ENCODE measurements around the gene NSL1. TPM values are rescaled to one million over a fixed set of nuclear protein-coding genes. Genes with fewer than 3 reads are reported as not detected.
"Not testable (repeated sequence)": the region's sequence is repeated elsewhere in the genome, so short reads cannot be mapped to it uniquely, and the experiment has no call there.

Gene NSL1, protein sequence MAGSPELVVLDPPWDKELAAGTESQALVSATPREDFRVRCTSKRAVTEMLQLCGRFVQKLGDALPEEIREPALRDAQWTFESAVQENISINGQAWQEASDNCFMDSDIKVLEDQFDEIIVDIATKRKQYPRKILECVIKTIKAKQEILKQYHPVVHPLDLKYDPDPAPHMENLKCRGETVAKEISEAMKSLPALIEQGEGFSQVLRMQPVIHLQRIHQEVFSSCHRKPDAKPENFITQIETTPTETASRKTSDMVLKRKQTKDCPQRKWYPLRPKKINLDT
- 39.8 and 40.9 TPM in 2 replicates for total RNA-seq

DNA sequence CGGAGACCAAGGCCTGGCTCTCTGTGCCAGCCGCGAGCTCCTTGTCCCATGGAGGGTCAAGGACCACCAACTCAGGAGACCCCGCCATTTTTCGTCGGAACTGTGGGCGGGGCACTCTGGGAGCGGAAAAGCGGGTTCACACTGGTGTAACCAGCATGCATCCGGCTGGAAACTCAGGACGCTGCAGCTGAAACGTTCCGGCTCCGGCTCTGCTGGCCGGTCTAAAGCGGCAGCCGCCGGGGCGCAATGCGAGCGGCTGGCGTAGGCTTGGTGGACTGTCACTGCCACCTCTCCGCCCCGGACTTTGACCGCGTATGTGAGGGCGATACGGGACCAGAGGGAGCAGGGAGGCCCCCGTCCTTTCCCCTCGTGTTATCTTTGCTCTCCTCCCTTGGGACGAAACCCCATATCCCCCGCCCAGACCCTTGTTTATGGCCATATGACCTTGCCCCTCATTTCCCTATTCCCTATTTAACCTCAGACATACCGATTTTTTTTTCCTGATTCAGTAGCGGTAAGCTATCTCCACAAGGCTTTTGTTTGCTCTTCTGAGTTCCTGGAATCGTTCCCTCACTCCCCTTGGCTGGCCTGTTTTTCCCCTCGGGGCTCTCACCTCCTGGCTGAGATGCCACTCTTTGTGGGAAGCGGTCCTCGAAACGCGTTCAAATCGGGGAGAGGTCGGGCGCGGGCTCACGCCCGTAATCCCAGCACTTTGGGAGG, at the start of gene NSL1, which contains the start of gene TATDN3:
Gene NSL1 (minus strand): TSS at position 102 of the 720 bp plus-strand sequence. CDS start 14 bp downstream, at position 88.
Gene TATDN3 (plus strand): TSS at position 219 of the 720 bp plus-strand sequence. CDS start 28 bp downstream, at position 247.
- intact Hi-C loops (cut with micrococcal nuclease): loop anchor here (1.0 to 5.0 kb wide), 14 partner anchors 23 to 1811 kb away; partner anchors contain the start of genes ANGEL2, ATF3, BATF3 and CENPF

DNA sequence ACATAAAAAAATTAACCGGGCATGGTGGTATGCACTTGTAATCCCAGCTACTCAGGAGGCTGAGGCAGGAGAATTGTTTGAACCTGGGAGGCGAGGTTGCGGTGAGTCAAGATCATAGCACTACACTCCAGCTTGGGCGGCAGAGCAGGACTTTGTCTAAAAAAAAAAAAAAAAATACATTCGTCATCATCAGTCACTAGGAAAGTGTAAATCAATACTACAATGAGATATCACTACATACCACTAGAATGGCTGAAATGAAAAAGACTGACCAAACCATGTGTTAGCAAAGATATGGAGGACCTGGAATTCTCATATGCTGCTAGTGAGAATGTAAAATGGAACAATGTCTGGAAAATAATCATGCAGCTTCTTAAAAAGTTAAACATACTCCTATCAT, 46.6 kb upstream of the NSL1 start:
- intact Hi-C loops (cut with micrococcal nuclease): no loop called here

DNA sequence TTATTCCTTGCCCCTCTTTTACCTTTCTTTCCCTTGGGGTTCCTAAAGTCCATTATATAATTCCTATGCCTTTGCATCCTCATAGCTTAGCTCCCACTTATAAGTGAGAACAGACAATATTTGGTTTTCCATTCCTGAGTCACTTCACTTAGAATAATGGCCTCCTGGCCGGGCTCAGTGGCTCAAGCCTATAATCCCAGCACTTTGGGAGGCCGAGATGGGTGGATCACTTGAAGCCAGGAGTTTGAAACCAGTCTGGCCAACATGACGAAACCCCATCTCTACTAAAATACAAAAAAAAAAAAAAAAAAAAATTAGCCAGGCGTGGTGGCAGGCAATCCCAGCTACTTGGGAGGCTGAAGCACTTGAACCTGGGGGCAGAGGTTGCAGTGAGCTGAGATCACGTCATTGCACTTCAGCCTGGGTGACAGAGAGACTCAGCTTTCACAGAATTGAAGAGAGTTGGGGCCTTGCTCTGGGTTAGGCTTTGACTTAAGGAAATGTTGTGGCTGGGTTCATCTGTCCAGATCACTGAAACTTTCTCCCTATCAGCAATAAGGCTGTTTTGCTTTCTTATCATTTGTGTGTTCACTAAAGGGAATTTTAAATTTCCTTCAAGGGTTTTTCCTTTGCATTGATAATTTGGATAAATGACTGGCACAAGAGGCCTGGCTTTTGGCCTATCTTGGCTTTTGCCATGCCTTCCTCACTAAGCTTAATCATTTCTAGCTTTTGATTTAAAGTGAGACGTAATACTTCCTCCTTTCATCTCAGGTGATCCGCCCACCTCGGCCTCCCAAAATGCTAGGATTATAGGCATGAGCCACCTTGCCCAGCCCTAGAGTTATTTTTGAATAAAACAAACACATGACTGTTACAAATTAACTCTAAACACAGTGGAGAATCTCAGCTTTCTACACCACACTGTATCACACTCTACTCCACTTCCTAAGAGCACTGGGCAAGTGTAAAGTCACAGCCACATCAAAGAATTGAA, 41.9 kb upstream of the NSL1 start:
- intact Hi-C loops (cut with micrococcal nuclease): not testable (repeated sequence)

DNA sequence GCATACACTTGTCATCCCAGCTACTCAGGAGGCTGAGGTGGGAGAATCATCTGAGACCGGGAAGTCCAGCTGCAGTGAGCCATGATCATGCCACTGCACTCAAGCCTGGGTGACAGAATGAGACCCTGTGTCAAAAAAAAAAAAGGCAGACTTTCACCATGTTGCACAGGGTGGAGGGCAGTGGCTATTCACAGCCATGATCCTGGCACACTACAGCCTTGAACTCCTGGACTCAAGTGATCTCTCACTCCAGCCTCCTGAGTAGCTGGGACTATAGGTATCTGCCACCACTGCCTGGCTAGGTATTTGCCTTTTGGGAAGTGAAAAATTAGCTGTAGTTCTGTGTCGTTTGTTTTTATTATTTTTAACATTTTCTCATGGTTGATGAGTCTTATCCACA, 36.8 kb upstream of the NSL1 start:
- intact Hi-C loops (cut with micrococcal nuclease): no loop called here

DNA sequence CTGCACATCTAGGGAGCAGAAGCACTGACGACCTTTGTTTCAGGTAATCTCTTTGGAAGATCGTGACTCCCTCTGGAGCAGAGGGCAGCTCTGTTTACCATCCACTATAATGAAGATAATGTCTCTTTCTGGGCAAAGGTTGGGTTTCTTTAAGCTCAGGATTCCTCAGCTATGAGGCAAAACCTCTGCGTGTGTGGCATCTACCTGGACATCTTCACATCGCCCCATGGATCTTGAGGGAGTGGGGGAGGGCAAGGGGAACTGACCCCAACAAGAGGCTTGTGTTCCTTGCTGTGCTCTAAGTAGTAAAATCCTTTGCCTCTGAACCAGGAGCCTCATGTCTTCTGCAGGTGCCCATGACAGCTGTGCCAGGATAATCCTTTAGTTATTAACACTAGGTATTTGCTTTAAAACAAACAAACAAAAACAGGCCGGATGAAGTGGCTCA, 36.3 kb upstream of the NSL1 start:
- intact Hi-C loops (cut with micrococcal nuclease): no loop called here

DNA sequence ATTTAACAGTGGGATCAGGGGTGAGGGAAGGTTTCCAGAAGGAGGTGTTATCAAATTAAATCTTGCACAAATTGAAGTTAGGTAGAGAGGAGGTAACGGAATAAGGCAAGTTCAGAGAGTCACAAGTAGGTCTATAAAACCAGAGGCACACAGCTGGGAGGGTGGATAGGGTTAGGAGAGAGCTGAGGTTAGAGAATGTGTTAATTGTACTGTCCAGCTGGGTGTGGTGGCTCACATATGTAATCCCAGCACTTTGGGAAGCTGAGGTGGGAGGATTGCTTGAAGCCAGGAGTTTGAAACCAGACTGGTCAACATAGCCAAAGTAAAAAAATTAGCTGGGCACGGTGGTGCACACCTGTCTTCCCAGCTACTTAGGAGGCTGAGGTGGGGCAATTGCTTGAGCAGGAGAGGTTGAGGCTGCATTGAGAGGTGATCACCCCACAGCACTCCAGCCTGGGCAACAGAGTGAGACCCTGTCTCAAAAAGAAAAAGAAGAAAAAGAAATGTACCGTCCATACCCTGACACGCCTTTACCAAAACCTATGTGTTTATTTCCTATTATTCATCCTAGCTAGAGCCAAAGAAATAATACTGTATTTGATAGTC, 35.7 kb upstream of the NSL1 start:
- intact Hi-C loops (cut with micrococcal nuclease): no loop called here

DNA sequence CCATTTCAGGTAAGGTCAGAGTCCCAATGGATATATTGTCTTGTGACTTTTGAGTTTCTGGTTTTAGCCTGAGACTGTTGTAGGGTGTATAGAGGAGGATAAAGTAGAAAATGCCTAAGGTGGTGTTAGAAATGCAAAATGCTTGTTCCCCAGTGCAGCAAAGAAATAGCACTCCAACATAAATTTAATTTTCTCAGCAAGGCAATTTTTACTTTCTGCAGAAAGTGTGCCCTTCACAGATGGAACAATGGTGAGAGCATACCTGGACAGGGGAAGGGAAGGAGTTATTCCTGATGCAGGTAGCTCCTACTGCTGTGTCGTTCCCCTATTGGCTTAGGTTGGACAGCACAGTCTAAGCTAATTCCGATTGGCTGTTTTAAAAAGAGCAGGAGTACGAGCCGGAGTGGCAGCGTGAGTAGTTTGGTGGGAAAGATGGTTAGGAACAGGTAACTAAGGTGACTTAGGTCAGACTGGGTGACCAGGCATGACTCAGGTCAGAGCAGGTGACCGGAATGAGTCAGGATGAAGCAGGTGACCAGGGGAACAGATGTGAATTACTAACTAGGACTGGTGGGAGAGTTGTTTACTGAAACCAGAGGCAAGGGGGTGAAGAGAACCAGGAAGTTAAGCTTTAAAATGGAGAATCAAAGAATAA, 34.3 kb upstream of the NSL1 start:
- intact Hi-C loops (cut with micrococcal nuclease): no loop called here

DNA sequence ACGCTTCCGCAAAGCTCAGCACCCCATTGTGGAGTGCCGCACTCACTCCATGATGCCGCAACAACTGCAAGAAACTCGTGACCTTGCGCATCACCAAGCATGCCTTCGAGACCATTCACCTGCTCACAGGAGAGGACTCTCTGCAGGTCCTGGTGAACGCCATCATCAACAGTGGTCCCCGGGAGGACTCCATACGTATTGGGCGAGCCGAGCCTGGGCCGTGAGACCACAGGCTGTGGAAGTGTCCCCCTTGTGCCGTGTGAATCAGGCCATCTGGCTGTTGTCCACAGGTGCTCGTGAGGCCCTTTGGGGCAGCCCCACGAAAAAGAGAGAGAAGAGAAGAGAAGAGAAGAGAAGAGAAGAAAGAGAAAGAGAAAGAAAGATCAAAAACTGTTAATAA, 32.6 kb upstream of the NSL1 start:
- intact Hi-C loops (cut with micrococcal nuclease): no loop called here

DNA sequence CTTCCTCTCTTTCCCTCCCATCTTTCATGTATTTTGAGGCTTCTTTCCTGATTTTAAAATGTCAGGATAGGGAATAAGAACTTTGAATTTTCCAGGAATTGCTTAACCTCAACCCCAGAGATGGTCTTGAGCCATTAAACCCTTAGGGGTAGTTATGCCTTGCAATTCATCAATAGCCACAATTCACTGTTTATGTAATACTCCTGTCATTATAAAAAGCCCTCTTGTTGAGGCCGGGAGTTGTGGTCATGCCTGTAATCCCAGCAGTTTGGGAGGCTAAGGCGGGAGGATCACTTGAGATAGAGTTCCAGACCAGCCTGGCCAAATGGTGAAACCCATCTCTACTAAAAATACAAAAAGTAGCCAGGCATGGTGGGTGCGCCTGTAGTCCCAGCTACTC, 31.4 kb upstream of the NSL1 start:
- intact Hi-C loops (cut with micrococcal nuclease): no loop called here

DNA sequence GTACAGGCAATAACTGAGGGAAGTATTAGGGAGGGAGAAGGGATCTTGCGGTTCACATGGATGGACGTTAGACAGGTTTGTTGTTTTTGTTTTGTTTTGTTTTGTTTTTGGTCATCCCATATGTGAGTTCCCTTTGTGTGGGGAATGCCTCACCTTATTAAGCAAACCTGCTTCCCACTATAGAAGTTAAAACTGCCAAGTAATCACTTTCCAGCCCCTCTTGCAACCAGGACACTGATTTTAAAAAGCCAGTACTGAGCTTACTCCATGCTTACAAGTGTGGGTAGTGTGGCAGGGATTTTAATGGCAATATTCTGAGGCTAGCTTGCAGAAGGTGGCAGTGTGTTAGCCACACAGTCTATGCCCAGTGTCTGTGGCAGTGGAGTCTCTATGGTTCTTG, 29.4 kb upstream of the NSL1 start:
- intact Hi-C loops (cut with micrococcal nuclease): no loop called here

DNA sequence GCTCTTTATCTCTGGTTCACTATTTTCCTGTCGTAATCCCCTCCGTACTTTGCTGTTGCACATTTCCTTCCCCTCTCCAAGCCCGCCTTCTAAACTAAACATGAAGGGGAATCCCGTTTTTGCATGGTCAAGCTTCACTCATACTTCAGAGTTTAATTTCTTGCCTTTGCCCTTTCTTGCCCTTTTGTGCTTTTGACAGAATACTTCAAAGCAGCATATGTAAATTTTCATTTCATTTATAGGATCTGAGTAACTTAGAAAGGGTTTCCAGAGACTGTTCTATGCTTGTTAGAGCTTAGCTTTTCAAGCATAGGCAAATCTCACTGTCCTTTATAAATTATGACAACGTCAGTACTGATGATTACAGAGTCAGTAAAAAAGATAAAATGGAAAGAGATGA, 28.1 kb upstream of the NSL1 start:
- intact Hi-C loops (cut with micrococcal nuclease): no loop called here

DNA sequence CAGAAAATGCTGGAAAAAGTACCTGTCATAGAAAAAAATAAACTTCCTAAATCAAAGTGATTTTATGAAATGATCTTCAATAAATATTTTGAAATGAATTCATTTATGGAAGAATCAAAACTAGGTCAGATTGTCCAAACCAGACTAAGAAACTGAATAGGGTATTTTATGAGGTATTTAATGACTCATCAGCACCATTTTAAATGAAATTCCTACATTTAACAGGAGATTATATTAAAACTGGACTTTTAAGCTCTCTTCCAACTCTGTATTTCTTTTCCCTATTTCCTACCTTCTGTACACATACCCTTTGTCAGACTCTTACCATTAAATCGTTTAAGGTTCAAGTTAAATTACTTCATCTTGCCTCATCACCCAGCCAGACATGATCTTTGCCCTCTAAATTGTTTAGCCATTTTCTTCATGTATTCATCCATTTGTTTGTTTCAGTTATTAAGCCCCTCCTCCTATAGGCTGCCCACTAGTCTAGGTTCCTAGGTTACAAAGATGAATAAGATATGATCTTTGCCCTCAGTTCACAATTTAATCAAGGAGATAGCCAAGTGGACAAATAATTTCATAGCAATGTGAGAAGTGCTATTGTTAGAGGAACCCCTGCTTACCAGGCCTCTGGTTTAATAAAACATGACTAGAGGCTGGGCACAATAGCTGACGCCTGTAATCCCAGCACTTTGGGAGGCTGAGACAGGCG, 25.1 kb upstream of the NSL1 start:
- intact Hi-C loops (cut with micrococcal nuclease): no loop called here

DNA sequence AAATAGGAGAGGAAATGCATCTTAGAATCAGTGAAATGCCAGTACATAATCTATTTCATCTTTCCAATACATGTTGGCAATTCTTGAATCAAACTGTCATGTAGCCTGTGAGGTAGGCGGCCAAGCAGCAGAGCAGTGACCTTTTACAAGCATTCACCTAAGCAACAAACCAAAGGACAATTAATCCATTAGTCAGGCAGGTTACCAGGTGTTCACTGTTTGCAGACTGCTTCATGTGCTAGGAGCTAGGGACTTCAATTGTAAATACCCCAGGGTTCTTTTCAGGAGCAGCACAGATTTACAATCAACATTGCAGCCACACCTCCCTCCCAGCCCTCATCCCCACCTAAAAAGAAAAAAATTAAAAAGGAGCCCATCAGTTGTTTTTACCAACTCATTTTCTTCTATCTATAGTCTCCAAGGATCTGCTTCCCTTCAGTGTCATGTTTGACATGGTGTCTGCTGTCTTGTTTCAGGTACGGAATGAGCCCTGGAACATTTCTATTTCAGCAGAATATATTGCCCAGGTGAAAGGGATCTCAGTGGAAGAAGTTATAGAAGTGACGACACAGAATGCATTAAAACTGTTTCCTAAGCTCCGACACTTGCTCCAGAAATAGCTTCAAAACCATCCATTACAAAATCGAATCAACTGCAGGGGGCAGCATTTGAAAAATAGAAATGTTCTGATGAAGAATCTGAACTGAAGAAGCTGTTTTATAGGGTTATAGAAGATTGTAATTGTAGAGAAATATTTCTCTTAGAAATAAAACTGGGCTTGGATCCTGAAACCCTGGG, 23.2 kb upstream of the NSL1 start:
- intact Hi-C loops (cut with micrococcal nuclease): loop anchor here (1.0 kb wide), 1 partner anchor 181 kb away; no protein-coding TSS in a partner anchor

DNA sequence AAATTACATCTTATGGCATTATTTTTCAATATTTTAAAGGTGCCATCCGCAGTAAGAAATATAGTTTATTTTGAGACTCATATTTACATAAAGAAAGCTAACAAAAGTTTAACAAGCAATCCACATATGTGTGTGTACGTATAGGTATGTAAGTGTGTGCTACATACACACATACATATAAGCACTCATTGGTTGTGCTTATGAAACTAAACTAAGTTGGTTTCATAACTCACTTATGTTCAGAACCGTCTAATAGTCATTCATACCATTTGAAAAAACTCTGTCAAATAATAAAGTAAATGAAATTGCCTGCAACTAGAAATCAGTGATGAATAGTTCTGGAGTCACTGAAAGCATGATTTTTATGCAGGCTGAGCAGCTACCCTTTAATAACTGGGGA, 14.2 kb upstream of the NSL1 start:
- intact Hi-C loops (cut with micrococcal nuclease): no loop called here

DNA sequence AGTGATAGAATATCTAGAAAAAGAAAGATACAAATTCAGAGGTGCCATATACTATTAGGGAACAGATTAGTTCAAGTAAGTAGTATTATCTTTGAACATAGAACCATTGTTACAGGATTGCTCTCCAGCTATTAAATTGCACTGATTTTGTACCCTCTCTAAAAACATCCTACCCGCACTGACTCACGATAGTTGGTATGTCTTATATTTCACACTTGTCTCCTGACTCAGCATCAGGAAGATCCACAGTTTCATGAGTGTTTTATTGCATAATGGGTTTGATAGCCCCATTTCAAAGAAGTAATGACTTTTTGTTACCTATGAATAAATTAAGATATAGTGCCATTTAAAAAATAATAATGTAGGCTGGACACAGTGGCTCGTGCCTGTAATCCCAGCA, 6.1 kb upstream of the NSL1 start:
- intact Hi-C loops (cut with micrococcal nuclease): no loop called here

DNA sequence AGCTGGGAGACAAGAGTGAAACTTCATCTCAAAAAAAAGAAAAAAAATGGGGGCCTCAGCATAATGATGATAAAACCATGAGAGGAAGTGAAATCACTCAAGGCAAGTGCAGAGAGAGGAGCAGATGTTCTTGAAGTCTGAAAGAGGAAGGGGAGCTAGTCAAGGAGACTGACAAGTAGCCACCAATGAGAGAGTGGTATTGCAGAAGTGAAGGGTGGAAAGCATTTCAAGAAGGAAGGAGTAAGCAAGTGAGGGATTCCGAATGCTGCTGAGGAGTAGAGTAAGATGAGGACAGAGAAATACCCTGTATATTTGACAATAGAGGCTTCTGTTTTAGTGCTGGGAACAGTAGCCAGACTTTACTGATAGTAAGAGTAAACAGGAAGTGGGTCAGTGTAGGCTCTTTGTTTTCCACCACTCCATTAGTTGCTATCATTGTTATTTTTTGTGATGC, 3.0 kb upstream of the NSL1 start:
- intact Hi-C loops (cut with micrococcal nuclease): loop anchor here (5.0 kb wide), 1 partner anchor 227 kb away; no protein-coding TSS in a partner anchor

DNA sequence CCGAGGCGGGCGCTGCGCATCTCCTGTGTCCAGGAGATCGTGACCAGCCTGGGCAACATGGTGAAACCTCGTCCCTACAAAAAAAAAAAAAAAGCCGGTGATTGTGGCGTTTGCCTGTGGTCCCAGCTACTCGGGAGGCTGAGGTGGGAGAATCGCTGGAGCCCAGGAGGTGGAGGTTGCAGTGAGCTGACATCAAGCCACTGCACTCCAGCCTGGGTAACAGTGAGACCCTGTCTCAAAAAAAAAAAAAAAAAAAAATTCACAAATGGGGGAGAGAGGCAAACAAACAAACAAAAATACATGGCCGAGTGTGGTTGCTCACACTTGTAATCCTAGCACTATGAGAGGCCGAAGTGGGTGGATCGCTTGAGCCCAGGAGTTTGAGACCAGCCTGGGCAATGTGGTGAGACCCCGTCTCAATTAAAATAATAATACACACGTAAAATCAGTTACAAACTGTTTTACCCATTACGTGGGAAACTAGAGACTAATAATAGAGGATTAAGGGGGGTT, 875 bp upstream of the NSL1 start:
- intact Hi-C loops (cut with micrococcal nuclease): loop anchor here (5.0 kb wide), 1 partner anchor 225 kb away; no protein-coding TSS in a partner anchor

DNA sequence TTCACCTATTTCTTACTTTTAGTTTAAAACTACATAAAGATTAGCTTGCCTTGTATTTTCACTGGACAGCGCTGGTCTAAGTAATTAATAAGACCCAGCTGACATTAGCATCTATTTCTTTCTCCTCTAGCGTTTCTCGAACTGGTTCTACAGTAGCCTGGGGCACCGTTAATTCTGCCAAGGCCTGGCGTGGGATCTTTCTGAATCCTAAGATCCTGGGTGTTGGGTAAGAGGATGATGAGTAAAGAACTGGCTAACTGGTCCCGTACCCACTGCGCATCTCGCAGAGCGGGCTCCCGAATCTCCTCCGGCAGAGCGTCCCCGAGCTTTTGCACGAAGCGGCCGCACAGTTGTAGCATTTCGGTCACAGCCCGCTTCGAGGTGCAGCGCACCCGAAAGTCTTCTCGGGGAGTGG, 309 bp downstream of the NSL1 start:
- intact Hi-C loops (cut with micrococcal nuclease): loop anchor here (1.0 to 5.0 kb wide), 14 partner anchors 22 to 1812 kb away; partner anchors contain the start of genes ANGEL2, ATF3, BATF3 and CENPF

Data from T-helper 1 cell treated with Interleukin-12 subunit alpha and Interleukin-12 subunit beta and Interleukin-4 antibody, amounts not matched to agents 30 ng/mL and 1 ng/mL, for 36 hours (primary cell).